VCaP (cell line): ENCODE data around the gene ADAM10.

Experiments used
- H3K27ac ChIP-seq: fragments of 450-650 bp; 2 replicates; pipeline ENCODE4 v1.5.1; 2017
- CTCF ChIP-seq: fragments of 450-650 bp; conservative IDR thresholded peaks from 2 replicates; pipeline ENCODE4 v1.5.1; 2017; ENCODE audit warnings: mild to moderate bottlenecking, moderate library complexity

The ADAM10 gene

GRCh38 chr15:58710701-58711100 lies 38.8 kb downstream of the ADAM10 start:
- TF ChIP-seq CTCF: no peak
- no peak overlapping the region for H3K27ac ChIP-seq

GRCh38 chr15:58707397-58707796 lies 42.1 kb downstream of the ADAM10 start:
- H3K27ac ChIP-seq: no peak overlapping the region
- no peak for TF ChIP-seq CTCF

GRCh38 chr15:58705105-58705504 lies 44.4 kb downstream of the ADAM10 start:
- TF ChIP-seq CTCF: no peak
- no peak overlapping the region for H3K27ac ChIP-seq

- TF ChIP-seq CTCF: no peak
- H3K27ac ChIP-seq: no peak overlapping the region
Observed at GRCh38 chr15:58704155-58704865, 45.2 kb downstream of the ADAM10 start.

GRCh38 chr15:58703610-58704009 lies 45.9 kb downstream of the ADAM10 start:
- no peak overlapping the region for H3K27ac ChIP-seq
- no peak for TF ChIP-seq CTCF

GRCh38 chr15:58702233-58702632 lies 47.3 kb downstream of the ADAM10 start:
- no peak for TF ChIP-seq CTCF

GRCh38 chr15:58701376-58701775 lies 48.1 kb downstream of the ADAM10 start:
- no peak overlapping the region for H3K27ac ChIP-seq
- no peak for TF ChIP-seq CTCF

More at GRCh38 chr15:58702233-58702632, 47.3 kb downstream of the ADAM10 start:
- no peak overlapping the region for H3K27ac ChIP-seq
